HEK293 (cell line): ENCODE data around the gene EHD2.
A peak's percentile ranks its signal among the peaks of the same experiment; 100 is the strongest.

Source experiments
- EGR2 ChIP-seq: fragments of 450-650 bp; formaldehyde crosslinking; IDR thresholded peaks from 2 replicates; pipeline ENCODE4 v1.5.1; 2016; ENCODE audit warnings: low read depth, missing biosample characterization, missing genetic modification characterization
- SP3 ChIP-seq: fragments of 450-650 bp; formaldehyde crosslinking; IDR thresholded peaks from 2 replicates; pipeline ENCODE4 v1.5.1; 2016; ENCODE audit warnings: missing biosample characterization, missing genetic modification characterization
- ZBTB48 ChIP-seq: fragments of 450-650 bp; formaldehyde crosslinking; IDR thresholded peaks from 2 replicates; pipeline ENCODE4 v1.5.1; 2016; ENCODE audit warnings: missing biosample characterization, missing genetic modification characterization
- ZBTB8A ChIP-seq: fragments of 450-650 bp; formaldehyde crosslinking; IDR thresholded peaks from 2 replicates; pipeline ENCODE4 v1.5.1; 2016; ENCODE audit warnings: missing biosample characterization, missing genetic modification characterization
- ZFP41 ChIP-seq: fragments of 450-650 bp; formaldehyde crosslinking; IDR thresholded peaks from 2 replicates; pipeline ENCODE4 v1.5.1; 2016; ENCODE audit warnings: missing biosample characterization, missing genetic modification characterization, borderline replicate concordance
- ZNF155 ChIP-seq: fragments of 450-650 bp; formaldehyde crosslinking; IDR thresholded peaks from 2 replicates; pipeline ENCODE4 v1.5.1; 2016; ENCODE audit warnings: missing biosample characterization, missing genetic modification characterization
- ZNF2 ChIP-seq: fragments of 450-650 bp; formaldehyde crosslinking; IDR thresholded peaks from 2 replicates; pipeline ENCODE4 v1.5.1; 2016; ENCODE audit warnings: missing biosample characterization, missing genetic modification characterization
- ZNF214 ChIP-seq: fragments of 450-650 bp; formaldehyde crosslinking; IDR thresholded peaks from 2 replicates; pipeline ENCODE4 v1.5.1; 2017; ENCODE audit warnings: missing biosample characterization, mild to moderate bottlenecking, missing genetic modification characterization, borderline replicate concordance
- ZNF426 ChIP-seq: fragments of 450-650 bp; formaldehyde crosslinking; IDR thresholded peaks from 2 replicates; pipeline ENCODE4 v1.5.1; 2017; ENCODE audit warnings: missing biosample characterization, missing genetic modification characterization, mild to moderate bottlenecking, inconsistent platforms, moderate library complexity
- ZNF658 ChIP-seq: fragments of 450-650 bp; formaldehyde crosslinking; IDR thresholded peaks from 2 replicates; pipeline ENCODE4; 2016; ENCODE audit warnings: missing biosample characterization, missing genetic modification characterization
- ZNF747 ChIP-seq: fragments of 450-650 bp; formaldehyde crosslinking; IDR thresholded peaks from 2 replicates; pipeline ENCODE4 v1.5.1; 2016; ENCODE audit warnings: missing biosample characterization, missing genetic modification characterization
- ZNF837 ChIP-seq: fragments of 450-650 bp; formaldehyde crosslinking; IDR thresholded peaks from 2 replicates; pipeline ENCODE4 v1.5.1; 2016; ENCODE audit warnings: missing biosample characterization, missing genetic modification characterization
- ZSCAN23 ChIP-seq: fragments of 450-650 bp; formaldehyde crosslinking; IDR thresholded peaks from 2 replicates; pipeline ENCODE4 v1.5.1; 2016; ENCODE audit warnings: missing biosample characterization, missing genetic modification characterization
- TF ChIP-seq, protein P1 (sequence below): fragments of 450-650 bp; formaldehyde crosslinking; IDR thresholded peaks from 2 replicates; pipeline ENCODE4 v1.5.1; 2016; ENCODE audit warnings: missing biosample characterization, missing genetic modification characterization
- TF ChIP-seq, protein P2 (sequence below): fragments of 450-650 bp; formaldehyde crosslinking; IDR thresholded peaks from 2 replicates; pipeline ENCODE4 v1.5.1; 2017; ENCODE audit warnings: missing biosample characterization, missing genetic modification characterization
- TF ChIP-seq, protein P3 (sequence below): fragments of 450-650 bp; formaldehyde crosslinking; IDR thresholded peaks from 2 replicates; pipeline ENCODE4 v1.5.1; 2016; ENCODE audit warnings: missing biosample characterization, missing genetic modification characterization, borderline replicate concordance
- TF ChIP-seq, protein P4 (sequence below): fragments of 450-650 bp; formaldehyde crosslinking; IDR thresholded peaks from 2 replicates; pipeline ENCODE4 v1.5.1; 2016; ENCODE audit warnings: missing biosample characterization, missing genetic modification characterization
- TF ChIP-seq, protein P5 (sequence below): fragments of 450-650 bp; formaldehyde crosslinking; IDR thresholded peaks from 2 replicates; pipeline ENCODE4 v1.5.1; 2016; ENCODE audit warnings: missing biosample characterization, missing genetic modification characterization
- TF ChIP-seq, protein P6 (sequence below): fragments of 450-650 bp; formaldehyde crosslinking; IDR thresholded peaks from 2 replicates; pipeline ENCODE4 v1.5.1; 2017; ENCODE audit warnings: missing biosample characterization, missing genetic modification characterization
- TF ChIP-seq, protein P7 (sequence below): fragments of 450-650 bp; formaldehyde crosslinking; optimal IDR thresholded peaks from 2 replicates; pipeline ENCODE3; 2016; ENCODE audit warnings: missing biosample characterization, mild to moderate bottlenecking, missing genetic modification characterization

EHD2 gene

DNA sequence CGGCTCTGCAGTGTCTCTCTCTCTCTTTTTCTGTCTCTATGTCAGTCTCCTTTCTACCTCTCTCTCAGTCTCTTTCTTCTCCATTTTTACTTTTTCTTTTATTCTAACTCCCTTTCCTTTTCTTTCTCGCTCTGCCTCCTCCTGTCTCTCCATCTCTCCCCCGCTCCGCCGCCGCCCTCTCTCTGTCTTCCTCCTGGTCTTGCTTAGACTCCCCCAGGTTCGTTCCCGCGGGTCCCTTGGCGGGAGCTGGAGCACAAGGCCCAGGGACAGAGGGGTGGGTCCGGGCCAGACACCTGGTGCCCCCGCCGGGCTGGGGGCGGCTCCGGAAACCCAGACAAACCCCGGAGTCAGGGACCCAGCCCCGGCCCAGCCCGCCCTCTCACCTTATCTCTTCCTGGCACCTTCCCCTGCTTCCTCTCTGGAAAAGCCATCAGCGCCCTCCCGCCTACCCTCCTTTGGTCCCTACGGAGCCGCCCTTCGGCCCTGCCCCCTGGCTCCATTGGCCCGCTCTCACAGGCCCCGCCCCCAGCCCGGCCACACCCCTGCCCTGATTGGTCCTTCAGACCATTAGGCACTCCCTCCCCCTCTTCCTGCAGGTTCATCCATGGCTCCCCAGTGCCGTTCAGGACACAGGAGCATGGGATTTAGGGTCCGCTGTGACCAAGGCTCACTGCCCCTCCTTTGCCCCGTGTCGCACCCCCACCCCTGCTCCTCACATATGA is 16.7 kb downstream of the EHD2 start (continued):
- TF ChIP-seq, protein P1, sequence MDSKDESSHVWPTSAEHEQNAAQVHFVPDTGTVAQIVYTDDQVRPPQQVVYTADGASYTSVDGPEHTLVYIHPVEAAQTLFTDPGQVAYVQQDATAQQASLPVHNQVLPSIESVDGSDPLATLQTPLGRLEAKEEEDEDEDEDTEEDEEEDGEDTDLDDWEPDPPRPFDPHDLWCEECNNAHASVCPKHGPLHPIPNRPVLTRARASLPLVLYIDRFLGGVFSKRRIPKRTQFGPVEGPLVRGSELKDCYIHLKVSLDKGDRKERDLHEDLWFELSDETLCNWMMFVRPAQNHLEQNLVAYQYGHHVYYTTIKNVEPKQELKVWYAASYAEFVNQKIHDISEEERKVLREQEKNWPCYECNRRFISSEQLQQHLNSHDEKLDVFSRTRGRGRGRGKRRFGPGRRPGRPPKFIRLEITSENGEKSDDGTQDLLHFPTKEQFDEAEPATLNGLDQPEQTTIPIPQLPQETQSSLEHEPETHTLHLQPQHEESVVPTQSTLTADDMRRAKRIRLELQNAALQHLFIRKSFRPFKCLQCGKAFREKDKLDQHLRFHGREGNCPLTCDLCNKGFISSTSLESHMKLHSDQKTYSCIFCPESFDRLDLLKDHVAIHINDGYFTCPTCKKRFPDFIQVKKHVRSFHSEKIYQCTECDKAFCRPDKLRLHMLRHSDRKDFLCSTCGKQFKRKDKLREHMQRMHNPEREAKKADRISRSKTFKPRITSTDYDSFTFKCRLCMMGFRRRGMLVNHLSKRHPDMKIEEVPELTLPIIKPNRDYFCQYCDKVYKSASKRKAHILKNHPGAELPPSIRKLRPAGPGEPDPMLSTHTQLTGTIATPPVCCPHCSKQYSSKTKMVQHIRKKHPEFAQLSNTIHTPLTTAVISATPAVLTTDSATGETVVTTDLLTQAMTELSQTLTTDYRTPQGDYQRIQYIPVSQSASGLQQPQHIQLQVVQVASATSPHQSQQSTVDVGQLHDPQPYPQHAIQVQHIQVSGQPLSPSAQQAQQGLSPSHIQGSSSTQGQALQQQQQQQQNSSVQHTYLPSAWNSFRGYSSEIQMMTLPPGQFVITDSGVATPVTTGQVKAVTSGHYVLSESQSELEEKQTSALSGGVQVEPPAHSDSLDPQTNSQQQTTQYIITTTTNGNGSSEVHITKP (tag by site-specific recombination): peak; percentile 95
- TF ChIP-seq, protein P2, sequence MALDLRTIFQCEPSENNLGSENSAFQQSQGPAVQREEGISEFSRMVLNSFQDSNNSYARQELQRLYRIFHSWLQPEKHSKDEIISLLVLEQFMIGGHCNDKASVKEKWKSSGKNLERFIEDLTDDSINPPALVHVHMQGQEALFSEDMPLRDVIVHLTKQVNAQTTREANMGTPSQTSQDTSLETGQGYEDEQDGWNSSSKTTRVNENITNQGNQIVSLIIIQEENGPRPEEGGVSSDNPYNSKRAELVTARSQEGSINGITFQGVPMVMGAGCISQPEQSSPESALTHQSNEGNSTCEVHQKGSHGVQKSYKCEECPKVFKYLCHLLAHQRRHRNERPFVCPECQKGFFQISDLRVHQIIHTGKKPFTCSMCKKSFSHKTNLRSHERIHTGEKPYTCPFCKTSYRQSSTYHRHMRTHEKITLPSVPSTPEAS: 0 out of 2 replicates have a peak, but pooled peaks have one; percentile 32
- TF ChIP-seq ZNF214 (tag by site-specific recombination) (no peak), ZBTB8A (no peak), ZNF155 (no peak), ZNF426 (no peak), ZNF837 (tag by site-specific recombination) (0 out of 2 replicates have a peak, but pooled peaks have one; percentile 21), ZBTB48 (tag by site-specific recombination) (peak; percentile 49), ZNF2 (tag by site-specific recombination) (0 out of 2 replicates have a peak, but pooled peaks have one; percentile 50), ZSCAN23 (tag by site-specific recombination) (peak; percentile 52; the same call in 1 of the 2 replicates), ZNF658 (tag by site-specific recombination) (no peak), EGR2 (tag by site-specific recombination) (peak; percentile 68; the same call in 1 of the 2 replicates), ZFP41 (tag by site-specific recombination) (no peak), ZNF747 (no peak), SP3 (tag by site-specific recombination) (peak; percentile 79)
- TF ChIP-seq, protein P3, sequence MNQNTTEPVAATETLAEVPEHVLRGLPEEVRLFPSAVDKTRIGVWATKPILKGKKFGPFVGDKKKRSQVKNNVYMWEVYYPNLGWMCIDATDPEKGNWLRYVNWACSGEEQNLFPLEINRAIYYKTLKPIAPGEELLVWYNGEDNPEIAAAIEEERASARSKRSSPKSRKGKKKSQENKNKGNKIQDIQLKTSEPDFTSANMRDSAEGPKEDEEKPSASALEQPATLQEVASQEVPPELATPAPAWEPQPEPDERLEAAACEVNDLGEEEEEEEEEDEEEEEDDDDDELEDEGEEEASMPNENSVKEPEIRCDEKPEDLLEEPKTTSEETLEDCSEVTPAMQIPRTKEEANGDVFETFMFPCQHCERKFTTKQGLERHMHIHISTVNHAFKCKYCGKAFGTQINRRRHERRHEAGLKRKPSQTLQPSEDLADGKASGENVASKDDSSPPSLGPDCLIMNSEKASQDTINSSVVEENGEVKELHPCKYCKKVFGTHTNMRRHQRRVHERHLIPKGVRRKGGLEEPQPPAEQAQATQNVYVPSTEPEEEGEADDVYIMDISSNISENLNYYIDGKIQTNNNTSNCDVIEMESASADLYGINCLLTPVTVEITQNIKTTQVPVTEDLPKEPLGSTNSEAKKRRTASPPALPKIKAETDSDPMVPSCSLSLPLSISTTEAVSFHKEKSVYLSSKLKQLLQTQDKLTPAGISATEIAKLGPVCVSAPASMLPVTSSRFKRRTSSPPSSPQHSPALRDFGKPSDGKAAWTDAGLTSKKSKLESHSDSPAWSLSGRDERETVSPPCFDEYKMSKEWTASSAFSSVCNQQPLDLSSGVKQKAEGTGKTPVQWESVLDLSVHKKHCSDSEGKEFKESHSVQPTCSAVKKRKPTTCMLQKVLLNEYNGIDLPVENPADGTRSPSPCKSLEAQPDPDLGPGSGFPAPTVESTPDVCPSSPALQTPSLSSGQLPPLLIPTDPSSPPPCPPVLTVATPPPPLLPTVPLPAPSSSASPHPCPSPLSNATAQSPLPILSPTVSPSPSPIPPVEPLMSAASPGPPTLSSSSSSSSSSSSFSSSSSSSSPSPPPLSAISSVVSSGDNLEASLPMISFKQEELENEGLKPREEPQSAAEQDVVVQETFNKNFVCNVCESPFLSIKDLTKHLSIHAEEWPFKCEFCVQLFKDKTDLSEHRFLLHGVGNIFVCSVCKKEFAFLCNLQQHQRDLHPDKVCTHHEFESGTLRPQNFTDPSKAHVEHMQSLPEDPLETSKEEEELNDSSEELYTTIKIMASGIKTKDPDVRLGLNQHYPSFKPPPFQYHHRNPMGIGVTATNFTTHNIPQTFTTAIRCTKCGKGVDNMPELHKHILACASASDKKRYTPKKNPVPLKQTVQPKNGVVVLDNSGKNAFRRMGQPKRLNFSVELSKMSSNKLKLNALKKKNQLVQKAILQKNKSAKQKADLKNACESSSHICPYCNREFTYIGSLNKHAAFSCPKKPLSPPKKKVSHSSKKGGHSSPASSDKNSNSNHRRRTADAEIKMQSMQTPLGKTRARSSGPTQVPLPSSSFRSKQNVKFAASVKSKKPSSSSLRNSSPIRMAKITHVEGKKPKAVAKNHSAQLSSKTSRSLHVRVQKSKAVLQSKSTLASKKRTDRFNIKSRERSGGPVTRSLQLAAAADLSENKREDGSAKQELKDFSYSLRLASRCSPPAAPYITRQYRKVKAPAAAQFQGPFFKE (tag by site-specific recombination): no peak
- TF ChIP-seq, protein P4, sequence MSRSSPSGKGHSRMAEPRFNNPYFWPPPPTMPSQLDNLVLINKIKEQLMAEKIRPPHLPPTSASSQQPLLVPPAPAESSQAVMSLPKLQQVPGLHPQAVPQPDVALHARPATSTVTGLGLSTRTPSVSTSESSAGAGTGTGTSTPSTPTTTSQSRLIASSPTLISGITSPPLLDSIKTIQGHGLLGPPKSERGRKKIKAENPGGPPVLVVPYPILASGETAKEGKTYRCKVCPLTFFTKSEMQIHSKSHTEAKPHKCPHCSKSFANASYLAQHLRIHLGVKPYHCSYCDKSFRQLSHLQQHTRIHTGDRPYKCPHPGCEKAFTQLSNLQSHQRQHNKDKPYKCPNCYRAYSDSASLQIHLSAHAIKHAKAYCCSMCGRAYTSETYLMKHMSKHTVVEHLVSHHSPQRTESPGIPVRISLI (tag by site-specific recombination): no peak
- TF ChIP-seq, protein P5, sequence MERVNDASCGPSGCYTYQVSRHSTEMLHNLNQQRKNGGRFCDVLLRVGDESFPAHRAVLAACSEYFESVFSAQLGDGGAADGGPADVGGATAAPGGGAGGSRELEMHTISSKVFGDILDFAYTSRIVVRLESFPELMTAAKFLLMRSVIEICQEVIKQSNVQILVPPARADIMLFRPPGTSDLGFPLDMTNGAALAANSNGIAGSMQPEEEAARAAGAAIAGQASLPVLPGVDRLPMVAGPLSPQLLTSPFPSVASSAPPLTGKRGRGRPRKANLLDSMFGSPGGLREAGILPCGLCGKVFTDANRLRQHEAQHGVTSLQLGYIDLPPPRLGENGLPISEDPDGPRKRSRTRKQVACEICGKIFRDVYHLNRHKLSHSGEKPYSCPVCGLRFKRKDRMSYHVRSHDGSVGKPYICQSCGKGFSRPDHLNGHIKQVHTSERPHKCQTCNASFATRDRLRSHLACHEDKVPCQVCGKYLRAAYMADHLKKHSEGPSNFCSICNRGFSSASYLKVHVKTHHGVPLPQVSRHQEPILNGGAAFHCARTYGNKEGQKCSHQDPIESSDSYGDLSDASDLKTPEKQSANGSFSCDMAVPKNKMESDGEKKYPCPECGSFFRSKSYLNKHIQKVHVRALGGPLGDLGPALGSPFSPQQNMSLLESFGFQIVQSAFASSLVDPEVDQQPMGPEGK (tag by site-specific recombination): 0 out of 2 replicates have a peak, but pooled peaks have one; percentile 66
- TF ChIP-seq, protein P6, sequence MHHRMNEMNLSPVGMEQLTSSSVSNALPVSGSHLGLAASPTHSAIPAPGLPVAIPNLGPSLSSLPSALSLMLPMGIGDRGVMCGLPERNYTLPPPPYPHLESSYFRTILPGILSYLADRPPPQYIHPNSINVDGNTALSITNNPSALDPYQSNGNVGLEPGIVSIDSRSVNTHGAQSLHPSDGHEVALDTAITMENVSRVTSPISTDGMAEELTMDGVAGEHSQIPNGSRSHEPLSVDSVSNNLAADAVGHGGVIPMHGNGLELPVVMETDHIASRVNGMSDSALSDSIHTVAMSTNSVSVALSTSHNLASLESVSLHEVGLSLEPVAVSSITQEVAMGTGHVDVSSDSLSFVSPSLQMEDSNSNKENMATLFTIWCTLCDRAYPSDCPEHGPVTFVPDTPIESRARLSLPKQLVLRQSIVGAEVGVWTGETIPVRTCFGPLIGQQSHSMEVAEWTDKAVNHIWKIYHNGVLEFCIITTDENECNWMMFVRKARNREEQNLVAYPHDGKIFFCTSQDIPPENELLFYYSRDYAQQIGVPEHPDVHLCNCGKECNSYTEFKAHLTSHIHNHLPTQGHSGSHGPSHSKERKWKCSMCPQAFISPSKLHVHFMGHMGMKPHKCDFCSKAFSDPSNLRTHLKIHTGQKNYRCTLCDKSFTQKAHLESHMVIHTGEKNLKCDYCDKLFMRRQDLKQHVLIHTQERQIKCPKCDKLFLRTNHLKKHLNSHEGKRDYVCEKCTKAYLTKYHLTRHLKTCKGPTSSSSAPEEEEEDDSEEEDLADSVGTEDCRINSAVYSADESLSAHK (tag by site-specific recombination): no peak
- TF ChIP-seq, protein P7, sequence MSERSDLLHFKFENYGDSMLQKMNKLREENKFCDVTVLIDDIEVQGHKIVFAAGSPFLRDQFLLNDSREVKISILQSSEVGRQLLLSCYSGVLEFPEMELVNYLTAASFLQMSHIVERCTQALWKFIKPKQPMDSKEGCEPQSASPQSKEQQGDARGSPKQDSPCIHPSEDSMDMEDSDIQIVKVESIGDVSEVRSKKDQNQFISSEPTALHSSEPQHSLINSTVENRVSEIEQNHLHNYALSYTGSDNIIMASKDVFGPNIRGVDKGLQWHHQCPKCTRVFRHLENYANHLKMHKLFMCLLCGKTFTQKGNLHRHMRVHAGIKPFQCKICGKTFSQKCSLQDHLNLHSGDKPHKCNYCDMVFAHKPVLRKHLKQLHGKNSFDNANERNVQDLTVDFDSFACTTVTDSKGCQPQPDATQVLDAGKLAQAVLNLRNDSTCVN (tag by site-specific recombination): peak; percentile 15
